Stromal cell of bone marrow (primary cell): Measurements from ENCODE around the gene CER1.
"Not testable (repeated sequence)": the region's sequence is repeated elsewhere in the genome, so short reads cannot be mapped to it uniquely, and the experiment has no call there.

Experiments
- DNase-seq: peaks from one replicate; pipeline ENCODE4 v3.0.0-alpha.2; 2012; ENCODE audit warnings: low read depth

The CER1 gene

DNA sequence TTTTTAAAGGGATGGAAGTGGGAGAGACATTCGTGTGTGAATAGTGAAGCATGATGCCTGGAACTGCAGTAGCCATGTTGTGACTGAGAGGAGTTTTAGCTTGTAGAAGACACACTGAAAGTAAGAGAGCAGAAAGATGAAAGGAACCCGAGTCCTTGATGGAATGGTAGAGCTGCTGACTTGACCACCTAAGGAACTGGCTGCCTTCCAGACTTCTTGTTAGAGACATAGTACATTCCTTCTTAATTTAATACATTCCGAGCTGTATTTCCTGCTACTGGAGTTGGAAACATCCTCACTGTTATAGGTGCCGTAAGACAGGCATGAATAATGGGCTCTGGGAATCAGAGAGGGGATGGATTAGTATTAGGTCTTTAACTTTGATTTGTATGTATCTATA lies 7.4 kb downstream of the CER1 start:
- DNase-seq, result no peak

DNA sequence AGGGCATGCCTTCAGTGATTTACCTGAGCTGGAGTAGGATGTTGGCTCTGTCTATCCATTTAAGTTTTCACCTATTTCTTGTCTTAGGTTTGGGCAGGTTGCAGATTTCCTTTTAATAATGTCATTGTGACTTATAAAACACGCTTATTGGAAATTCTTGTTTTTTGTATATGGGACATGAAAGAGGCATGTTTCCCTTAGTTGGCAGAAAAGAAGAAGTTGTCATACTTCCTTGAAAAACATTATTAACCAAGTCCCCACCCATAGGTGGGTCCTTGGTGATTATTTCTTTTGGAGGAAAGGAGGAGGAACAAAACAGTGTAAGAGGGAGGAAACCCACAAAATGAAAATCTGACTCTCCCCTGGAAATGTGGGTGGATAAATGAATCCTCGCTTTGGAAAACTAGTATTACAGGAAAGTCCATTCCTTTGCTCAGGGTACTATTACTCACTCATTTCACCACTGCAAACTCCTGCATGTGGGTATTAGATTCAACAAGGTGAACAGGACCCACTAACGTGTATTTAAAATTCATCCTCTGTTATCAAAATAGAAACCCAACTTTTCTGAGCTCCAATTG lies 9.3 kb downstream of the CER1 start:
- no peak for DNase-seq

DNA sequence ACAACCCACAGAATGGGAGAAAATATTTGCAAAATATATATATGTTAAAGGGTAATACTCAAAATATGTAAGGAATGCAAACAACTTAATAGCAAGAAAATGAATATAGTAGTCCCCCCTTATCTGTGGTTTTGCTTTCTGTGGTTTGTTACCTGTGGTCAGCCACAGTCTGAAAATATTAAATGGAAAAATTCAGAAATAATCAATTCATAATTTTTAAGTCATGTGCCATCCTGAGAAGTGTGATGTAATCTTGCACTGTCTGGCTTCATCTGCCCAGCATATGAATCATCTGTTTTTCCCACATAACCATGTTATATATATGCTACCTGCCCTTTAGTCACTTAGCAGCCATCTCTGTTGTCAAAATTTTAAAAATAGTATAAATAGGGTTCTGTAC lies 11.7 kb downstream of the CER1 start:
- no peak for DNase-seq

DNA sequence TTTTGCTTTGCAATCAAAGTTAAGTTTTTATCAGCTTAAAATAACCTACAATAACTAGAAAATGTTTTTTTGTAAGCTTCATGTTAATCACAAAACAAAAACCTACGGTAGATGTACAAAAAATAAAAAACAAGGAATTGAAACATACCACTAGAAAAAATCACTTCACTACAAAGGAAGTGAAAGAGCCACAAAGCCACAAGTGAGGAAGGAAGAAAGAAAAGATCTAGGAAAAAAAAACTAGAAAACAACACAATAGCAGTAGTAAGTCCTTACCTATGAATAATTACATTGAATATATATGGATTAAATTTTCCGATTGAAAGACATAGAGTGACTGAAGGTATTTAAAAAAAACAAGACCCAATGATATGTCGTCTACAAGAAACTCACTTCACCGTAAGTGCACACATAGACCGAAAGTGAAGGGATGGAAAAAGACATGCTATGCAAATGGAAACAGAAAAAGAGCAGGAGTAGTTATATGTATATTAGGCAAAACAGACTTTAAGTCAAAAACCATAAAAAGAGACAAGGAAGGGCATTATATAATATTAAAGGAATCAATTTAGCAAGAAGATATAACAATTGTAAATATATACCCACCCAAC lies 15.9 kb downstream of the CER1 start:
- DNase-seq, result no peak

DNA sequence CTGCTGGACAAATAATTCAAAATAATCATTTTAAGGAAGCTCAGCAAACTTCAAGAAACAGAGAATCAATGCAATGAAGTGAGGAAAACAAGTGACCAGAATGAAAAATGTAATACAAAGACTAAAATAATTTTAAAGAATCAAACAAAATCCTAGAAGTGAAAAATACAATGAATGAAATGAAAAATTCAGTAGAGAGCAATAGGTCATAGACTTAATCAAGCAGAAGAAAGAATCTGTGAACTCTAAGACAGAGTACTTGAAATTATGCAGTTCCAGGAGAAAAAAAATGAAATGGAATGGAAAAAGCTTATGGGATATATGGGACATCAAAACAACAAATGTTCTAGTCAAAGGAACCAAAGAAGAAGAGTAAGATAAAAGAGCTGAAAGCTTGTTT lies 17.5 kb downstream of the CER1 start:
- no peak for DNase-seq

DNA sequence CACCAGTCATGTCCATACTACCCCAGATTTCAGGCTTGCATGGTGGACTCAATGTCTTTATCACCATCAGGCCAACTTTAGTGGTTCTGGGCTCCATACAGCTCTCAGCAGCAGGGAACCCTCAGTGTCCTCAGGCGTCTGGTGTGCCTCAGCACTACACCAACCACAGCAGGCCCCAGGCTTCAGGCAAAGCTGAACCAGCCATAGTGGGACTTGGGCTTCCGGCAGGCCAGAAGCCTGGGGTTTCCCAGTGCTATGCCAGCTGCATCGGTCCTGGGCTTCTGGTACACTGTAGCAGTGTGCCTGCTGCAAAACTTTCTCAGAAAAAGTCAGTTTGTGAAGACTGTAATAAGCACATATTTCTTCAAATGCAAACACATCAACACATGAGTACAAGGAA lies 18.3 kb downstream of the CER1 start:
- DNase-seq, result no peak

DNA sequence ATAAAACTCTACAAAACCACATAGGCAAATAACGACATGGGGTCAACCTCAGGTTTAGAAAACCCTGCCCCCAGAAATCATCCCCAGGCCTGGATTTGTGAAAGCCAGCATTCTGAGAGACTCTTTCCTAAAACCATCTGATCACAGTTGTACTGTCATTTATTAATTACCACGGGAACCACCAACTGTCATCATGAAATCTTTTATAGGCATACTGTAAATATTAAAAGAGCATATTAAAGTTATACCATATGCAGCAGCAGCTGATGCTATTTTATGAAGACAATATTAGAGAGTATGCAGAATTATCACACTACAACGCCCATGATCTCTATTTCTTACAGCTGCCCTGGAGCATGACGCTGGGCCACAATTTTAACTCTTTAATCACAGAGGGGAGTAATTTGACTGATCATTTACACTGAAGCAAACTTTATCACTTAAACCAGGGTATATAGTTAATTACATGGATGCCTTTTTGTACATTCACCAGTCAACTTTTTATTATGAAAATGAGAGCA lies 20.3 kb downstream of the CER1 start:
- no peak for DNase-seq

DNA sequence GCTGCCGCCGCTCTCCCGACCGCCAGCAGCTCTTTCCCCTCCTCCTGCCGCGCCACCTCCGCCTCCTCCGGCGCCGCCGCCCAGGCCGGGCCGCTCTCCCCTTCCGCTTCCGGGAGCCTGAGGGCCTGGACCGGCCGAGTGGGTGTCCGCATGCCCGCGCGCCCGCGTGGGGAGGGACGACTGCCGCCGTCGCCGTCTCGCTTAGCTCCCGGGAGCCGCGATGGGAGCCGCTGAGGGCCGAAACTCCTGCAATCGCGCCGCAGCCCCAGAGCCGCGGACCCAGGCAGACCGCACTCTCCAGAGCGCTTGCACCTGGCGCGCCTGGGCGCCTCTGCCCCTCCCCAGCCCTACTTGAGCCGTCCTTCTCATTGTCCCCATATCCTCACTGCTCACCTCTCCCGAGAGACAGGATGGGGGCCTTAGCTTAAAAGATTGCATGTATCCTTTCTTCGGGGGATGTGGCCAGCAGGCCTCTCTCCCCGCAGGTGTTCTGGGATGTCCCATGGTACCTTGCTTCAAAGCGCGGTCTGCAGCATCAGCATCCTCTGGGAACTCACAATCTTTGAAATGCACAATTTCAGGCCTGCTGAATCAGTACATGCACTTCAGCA lies 29.2 kb downstream of the CER1 start, which contains the start of gene ZDHHC21:
ZDHHC21 (minus strand) TSS at position 182 of the 611 bp plus-strand sequence. CDS start 19,092 bp downstream, outside the sequence.
- peak; percentile 25 for DNase-seq

DNA sequence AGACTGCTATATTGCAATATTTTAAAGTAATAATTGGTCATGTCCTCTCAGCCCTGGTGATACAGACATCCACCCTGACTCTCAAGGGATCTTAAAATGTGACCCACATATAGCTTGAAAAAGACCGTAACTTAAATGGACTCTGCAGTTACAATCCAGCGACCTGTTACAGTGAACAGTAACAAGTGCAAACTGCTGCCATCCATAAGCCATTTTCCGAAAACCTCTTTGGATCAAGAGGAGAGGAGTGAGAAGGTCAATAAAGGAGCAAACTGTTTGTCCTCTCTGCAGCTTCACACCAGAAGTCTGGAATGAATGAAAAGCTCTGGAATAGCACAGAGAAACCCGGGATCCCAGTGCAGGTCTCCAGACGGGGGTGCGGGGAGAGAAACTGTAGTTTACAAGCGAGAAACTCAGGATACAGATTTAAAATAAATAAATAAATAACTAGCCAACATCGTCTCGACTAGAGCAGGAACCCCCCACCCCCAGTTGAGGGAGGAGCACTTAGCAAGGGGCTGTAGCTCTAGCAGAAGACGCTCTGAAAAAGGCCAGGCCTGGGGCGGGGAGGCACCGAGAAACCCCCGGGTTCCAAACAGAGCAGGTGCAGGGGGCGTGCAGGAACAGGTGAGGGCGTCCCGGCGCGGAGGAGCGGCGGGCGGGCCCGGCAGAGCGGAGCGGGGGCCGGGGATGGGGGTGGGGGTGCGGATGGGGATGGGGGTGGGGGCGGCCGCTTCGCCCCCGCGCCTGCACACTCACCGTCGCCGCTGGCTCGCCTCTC lies 29.9 kb downstream of the CER1 start:
- no peak for DNase-seq

DNA sequence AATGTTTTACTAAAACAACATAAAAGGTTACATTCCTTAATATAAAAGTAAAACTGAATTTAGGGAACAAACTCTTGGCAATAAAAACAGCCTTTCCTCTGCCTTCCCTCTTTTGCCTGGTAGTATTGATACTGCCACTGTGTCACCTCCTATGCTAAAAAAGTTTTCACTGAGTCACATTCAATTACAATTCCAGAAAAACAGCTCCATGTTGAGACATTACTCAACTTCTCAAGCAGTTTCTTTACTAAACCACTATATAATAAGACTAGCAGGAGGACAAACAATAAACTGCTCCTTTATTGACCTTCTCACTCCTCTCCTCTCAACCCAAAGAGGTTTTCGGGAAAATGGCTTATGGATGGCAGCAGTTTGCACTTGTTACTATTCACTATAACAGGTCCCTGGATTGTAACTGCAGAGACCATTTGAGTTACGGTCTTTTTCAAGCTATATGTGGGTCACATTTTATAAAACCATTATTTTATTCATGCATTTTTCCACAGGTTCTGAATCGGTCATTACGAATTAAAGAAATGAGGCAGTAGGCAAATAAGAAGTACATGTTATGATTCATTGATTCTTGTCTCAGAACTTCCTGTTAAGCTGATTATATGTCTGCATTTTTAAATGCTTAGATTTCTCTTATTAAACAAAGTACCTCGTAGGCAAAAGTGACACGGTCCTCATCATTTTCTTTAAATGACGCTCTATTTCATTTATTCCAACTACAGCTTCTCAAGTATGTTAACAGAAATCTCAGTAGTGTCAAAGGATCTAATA lies 31.4 kb downstream of the CER1 start:
- DNase-seq, result no peak

DNA sequence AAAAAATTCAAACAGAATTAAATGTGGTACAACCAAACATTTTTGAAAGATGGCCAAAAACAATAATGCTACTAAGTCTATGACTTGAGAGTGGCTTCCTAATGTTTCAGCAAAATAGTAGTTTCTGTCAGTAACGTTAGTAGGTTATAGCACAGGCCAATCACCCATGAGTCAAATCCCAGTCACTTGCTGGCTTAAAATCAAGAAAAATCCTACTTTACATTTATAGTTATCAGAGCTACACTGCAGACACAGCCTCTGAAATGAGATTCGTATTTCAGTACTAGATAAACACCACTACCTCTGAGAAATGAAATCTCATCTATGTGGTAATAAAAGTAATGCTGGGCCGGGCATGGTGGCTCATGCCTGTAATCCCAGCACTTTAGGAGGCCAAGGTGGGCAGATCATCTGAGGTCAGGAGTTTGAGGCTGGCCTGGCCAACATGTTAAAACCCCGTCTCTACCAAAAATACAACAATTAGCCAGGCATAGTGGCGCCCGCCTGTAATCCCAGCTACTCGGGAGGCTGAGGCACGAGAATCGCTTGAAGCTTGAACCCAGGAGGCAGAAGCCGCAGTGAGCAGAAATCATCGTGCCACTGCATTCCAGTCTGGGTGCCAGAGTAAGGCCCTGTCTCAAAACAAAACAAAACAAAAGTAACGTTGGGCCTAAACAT lies 35.4 kb downstream of the CER1 start:
- DNase-seq, result peak; percentile 86

DNA sequence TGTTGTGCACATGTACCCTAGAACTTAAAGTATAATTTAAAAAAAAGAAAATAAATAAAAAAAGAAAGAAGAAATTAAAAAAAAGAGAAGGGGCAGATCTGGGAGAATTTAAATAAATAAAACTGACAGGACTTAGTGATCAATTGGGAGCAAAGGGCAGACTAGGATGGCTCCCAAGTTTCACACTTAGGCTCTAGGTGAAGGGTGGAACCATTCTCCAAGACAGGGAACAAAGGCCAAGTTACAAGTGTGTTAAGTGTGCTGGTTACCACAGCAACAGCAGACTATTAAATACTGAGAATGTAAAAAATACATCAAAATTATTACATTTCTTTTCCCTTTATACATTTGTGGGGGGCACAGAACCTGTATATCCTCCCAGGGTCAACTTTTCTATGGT lies 36.4 kb downstream of the CER1 start:
- no peak for DNase-seq

DNA sequence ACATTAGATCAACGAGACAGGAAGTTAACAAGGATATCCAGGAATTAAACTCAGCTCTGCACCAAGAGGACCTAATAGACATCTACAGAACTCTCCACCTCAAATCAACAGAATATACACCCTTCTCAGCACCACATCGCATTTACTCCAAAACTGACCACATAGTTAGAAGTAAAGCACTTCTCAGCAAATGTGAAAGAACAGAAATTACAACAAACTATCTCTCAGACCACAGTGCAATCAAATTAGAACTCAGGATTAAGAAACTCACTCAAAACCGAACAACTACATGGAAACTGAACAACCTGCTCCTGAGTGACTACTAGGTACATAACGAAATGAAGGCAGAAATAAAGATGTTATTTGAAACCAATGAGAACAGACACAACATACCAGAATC lies 39.9 kb downstream of the CER1 start:
- DNase-seq, result not testable (repeated sequence)

DNA sequence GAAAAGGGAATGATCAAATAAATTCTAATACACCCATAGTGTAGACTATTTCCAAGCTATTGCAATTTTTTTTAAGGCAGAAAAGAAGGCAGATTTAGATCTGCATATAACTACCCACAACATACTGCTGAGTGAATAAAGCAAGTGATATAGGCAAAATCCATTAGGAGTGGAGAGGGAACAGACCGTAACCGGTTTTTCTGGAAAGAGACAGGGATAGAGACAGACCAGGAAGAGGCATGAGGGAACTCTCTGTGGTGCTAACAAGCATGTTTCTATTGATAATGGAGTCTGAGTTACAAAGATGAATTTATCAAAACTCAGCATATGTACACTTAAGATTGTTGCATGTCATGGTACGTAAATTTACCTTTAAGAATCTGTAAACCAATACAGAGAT lies 43.8 kb downstream of the CER1 start:
- no peak for DNase-seq

DNA sequence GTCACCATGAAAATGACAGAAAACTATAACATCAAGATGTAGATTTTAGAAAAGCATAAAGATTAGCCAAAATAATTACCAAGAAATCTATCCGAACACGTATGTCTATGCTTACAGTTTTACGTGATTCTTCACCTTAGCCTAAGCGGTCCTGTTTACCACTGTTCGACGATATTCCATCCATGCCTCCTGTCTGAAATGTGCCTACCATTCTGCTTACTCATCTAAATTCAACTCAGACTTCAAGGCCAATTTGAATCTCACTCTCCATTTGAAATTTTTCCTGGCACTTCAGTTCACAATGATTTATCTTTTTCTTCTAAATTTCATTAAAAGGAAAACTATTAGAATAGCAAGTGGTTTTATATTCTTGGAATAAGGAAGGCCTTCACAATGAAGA lies 44.7 kb downstream of the CER1 start:
- no peak for DNase-seq

DNA sequence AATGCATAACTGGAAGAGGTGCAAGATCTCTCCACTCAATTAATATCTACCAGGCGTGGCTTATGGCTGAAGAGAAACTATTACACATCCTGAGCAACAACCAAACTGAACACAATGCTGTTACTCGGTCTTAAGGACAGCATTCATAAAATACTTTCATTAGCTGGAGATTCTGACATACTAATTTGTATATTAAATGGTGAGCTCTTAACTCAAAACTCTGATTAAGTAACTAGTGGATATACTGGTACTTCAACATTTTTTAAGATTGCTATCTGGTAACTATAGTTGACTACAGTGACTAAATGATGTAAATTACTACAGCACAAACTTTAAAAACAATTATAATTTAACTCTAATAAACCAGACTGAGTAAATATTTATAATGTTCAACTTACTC lies 45.1 kb downstream of the CER1 start:
- no peak for DNase-seq

DNA sequence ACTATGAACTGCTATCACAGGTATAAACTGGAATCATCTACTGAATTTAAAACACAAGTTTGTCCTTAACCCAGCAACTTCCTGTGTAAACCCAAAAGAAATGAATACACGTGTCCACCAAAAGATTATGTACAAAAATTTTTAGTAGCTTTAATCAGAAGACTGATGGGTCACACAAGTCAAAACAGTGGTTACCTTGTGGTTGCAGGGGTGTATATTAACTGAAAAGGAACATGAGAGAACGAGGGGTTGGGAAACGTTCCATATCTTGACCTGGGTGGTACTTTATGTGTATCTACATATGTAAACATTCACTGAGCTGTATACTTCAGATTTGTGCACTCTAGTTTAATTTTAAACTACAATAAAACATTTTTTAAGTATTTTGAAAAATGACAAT lies 47.9 kb downstream of the CER1 start:
- no peak for DNase-seq

DNA sequence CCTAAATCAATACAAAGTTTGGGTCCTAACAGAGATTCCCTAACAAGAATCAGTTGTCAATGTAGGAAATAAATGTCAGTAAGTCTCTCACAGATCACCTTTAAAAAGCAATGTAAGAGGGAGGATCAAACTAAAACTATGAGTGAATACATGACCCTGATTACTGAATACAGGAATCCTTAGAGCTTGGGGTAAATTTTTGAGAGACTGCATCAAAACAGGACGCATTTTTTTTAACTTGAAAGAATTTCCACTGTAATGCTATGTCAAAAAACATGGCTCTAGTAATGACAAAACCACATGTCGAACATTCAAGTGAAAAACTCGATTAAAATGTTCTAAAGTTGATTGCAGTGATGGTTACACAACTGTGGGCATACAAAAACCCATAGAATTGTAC lies 51.2 kb downstream of the CER1 start:
- no peak for DNase-seq

DNA sequence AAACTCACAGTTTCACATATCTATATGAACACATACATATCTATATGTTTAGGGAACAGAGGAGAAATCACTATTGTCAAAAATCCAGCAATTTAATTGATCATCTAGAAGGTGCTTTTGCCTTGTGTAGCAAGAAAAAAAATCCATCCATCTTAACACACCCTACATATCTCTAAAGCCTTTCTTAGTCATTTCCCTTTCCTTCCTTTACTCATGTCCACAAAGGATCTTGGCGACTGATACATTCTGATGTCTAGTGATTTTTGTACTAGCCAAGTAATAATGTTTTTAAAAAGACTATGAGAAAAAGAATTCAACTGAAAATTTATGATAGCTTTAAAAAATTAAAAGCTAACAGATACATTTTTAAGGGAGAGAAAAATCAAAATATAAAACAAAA lies 51.8 kb downstream of the CER1 start:
- DNase-seq, result peak; percentile 33
